ENCODE data around the gene SPTLC3.

Gene SPTLC3

GRCh38 chr20:13149371-13150105 lies 140.8 kb downstream of the SPTLC3 start:
- TF ChIP-seq CTCF (IDR thresholded peaks at IDR 0.05; ENCODE audit: insufficient read depth, missing control alignments) = no peak
- no peak for DNase-seq (ENCODE audit: insufficient read length, low spot score)
- no peak for FAIRE-seq

- FAIRE-seq (no peak), DNase-seq (ENCODE audit: insufficient read length, low spot score) (no peak)
- no peak for TF ChIP-seq CTCF (IDR thresholded peaks at IDR 0.05; ENCODE audit: insufficient read depth, missing control alignments)
Measured at GRCh38 chr20:13158369-13158768, 149.6 kb downstream of the SPTLC3 start.

GRCh38 chr20:13159889-13160288 lies 151.1 kb downstream of the SPTLC3 start:
- no peak for FAIRE-seq
- DNase-seq (ENCODE audit: insufficient read length, low spot score) = no peak
- no peak for TF ChIP-seq CTCF (IDR thresholded peaks at IDR 0.05; ENCODE audit: insufficient read depth, missing control alignments)

GRCh38 chr20:13165203-13165602 lies 156.4 kb downstream of the SPTLC3 start:
- TF ChIP-seq CTCF (IDR thresholded peaks at IDR 0.05; ENCODE audit: insufficient read depth, missing control alignments) = no peak
- DNase-seq (ENCODE audit: insufficient read length, low spot score) (no peak), FAIRE-seq (no peak)

GRCh38 chr20:13166011-13166410 lies 157.2 kb downstream of the SPTLC3 start:
- no peak for TF ChIP-seq CTCF (IDR thresholded peaks at IDR 0.05; ENCODE audit: insufficient read depth, missing control alignments)
- no peak for DNase-seq (ENCODE audit: insufficient read length, low spot score)
- no peak for FAIRE-seq

GRCh38 chr20:13166437-13166836 lies 157.7 kb downstream of the SPTLC3 start:
- FAIRE-seq (no peak), DNase-seq (ENCODE audit: insufficient read length, low spot score) (no peak)
- TF ChIP-seq CTCF (IDR thresholded peaks at IDR 0.05; ENCODE audit: insufficient read depth, missing control alignments) = no peak

- FAIRE-seq = no peak
- no peak for DNase-seq (ENCODE audit: insufficient read length, low spot score)
- no peak for TF ChIP-seq CTCF (IDR thresholded peaks at IDR 0.05; ENCODE audit: insufficient read depth, missing control alignments)
Measured at GRCh38 chr20:13169086-13169485, 160.3 kb downstream of the SPTLC3 start.
